ENCODE measurements around the gene EFCAB9.

- TF ChIP-seq CTCF (IDR thresholded peaks at IDR 0.05) (no peak), POLR2A (IDR thresholded peaks at IDR 0.05) (no peak)
Observed at GRCh38 chr5:172173564-172174153, 20.3 kb upstream of the EFCAB9 start.

Measured in adrenal gland (tissue), 5 donors.